ENCODE results near the gene NT5DC1. TPM values are rescaled to one million over a fixed set of nuclear protein-coding genes. Genes with fewer than 3 reads are reported as not detected.

The NT5DC1 gene
- total RNA-seq, 6 experiments from 2014 or later: 24.8 to 35.3 (median 31.9) TPM

DNA sequence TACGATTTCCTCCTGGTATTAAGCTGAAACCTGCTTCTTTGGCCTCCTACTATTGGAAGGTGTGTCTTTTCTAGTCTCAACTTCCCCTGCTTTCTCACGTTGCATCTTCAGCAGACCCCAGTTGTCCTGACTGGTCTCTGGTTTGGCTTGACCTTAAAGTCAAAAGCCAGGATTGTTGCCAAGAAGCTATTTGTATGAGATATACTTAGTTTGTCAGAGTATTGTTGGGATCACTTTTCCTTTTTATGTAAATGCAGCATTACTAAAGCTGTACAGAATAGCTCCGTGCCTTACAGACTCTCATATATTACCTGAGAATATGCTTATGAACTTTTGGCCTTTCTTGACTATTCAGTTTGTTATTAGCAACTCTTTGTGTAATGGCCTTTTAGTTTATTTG is 92.1 kb downstream of the NT5DC1 start:
- no peak overlapping the region for H3K27ac Mint-ChIP-seq
- H3K27me3 Mint-ChIP-seq (ENCODE audit: insufficient read depth): peaks cover 3% of the 10 kb centered on the region; the same call in 1 of the 2 replicates
- H3K4me3 Mint-ChIP-seq: no peak overlapping the region
- TF ChIP-seq, protein P1, sequence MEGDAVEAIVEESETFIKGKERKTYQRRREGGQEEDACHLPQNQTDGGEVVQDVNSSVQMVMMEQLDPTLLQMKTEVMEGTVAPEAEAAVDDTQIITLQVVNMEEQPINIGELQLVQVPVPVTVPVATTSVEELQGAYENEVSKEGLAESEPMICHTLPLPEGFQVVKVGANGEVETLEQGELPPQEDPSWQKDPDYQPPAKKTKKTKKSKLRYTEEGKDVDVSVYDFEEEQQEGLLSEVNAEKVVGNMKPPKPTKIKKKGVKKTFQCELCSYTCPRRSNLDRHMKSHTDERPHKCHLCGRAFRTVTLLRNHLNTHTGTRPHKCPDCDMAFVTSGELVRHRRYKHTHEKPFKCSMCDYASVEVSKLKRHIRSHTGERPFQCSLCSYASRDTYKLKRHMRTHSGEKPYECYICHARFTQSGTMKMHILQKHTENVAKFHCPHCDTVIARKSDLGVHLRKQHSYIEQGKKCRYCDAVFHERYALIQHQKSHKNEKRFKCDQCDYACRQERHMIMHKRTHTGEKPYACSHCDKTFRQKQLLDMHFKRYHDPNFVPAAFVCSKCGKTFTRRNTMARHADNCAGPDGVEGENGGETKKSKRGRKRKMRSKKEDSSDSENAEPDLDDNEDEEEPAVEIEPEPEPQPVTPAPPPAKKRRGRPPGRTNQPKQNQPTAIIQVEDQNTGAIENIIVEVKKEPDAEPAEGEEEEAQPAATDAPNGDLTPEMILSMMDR (IDR thresholded peaks at IDR 0.05): no peak
- peaks cover 37% of the 10 kb centered on the region for H3K4me1 Mint-ChIP-seq (ENCODE audit: low read depth)
- H3K9me3 Mint-ChIP-seq: no peaks in the 10 kb centered on the region
- DNase-seq: no peak
- no peaks in the 10 kb centered on the region for H3K36me3 Mint-ChIP-seq (ENCODE audit: low read depth)

DNA sequence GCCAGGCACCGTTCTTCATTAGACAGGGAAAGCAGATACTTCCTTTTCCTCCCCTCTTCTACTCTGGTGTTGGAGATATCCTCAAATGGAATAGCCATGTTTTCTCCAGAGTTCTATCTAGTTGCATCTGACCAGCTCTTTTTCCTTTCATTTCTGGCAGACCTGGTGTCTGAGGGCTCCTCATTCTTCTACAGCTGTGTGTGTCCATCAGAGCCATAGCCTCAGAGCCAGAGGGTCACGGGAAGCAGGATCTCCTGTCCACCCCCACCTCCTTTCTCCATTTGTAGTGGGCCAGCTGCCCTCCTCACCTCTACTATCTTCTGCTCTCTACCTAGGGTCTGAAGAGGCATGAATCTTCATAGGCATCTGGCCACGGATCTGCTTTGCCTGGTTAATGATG is 96.2 kb downstream of the NT5DC1 start:
- Mint-ChIP-seq H3K4me3 (no peak overlapping the region), H3K27ac (no peak overlapping the region), H3K36me3 (ENCODE audit: low read depth) (no peaks in the 10 kb centered on the region), H3K27me3 (ENCODE audit: insufficient read depth) (peaks cover 3% of the 10 kb centered on the region; the same call in 1 of the 2 replicates), H3K4me1 (ENCODE audit: low read depth) (peaks cover 25% of the 10 kb centered on the region), H3K9me3 (no peaks in the 10 kb centered on the region)
- TF ChIP-seq, protein P1 (IDR thresholded peaks at IDR 0.05): no peak
- no peak for DNase-seq

DNA sequence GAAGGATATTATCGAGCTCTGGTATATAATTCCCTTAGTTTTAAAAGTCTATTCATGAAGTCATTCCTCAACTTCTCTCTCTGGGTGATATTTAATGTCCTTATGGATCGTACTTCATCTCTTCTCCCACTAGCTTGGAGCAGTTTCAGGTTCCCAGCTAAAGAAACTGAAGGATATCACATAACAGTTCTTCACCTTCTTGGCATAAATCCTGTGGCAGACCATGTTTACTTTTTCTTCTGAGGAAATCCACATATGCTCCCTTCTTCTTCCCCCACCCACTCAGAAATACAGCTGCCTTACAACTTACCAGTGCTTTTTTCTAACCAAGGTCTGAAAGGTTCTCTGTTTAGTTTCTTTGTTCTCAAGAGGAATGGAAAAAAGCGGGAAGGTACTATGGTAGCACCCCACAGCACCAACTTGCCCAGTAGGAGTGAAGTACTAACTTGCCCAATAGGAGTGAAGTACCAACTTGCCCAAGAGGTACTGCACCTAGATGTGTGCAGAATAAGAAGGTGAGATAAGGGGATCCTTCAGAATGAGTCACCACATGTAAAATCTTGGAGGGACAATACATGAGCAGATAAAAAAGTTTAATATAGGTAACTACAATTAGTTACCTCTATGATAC is 100.1 kb downstream of the NT5DC1 start:
- DNase-seq: no peak
- H3K4me3 Mint-ChIP-seq: no peak overlapping the region
- H3K27me3 Mint-ChIP-seq (ENCODE audit: insufficient read depth): peaks cover 3% of the 10 kb centered on the region
- no peaks in the 10 kb centered on the region for H3K36me3 Mint-ChIP-seq (ENCODE audit: low read depth)
- TF ChIP-seq, protein P1 (IDR thresholded peaks at IDR 0.05): no peak
- no peak overlapping the region for H3K27ac Mint-ChIP-seq
- H3K4me1 Mint-ChIP-seq (ENCODE audit: low read depth): peaks cover 29% of the 10 kb centered on the region
- H3K9me3 Mint-ChIP-seq: no peaks in the 10 kb centered on the region

DNA sequence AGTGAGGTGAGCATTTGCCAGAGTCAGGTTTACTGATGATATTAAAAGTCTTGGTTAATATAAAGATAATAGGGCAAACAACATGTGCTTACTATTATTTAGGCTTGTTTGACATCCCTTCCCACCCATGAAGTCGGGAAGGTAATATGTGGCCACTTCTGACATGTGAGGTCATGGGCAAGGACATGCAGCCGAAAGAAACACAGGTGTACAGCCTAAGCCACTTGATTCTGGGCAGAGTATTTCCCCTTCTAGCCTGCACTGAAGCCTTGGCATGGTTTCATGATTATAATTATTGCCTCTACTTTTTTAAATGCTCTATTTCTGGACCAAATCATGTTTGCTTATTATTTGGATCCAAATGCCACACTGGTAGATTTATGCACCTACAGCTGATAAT is 100.9 kb downstream of the NT5DC1 start:
- Mint-ChIP-seq H3K4me1 (ENCODE audit: low read depth) (peaks cover 32% of the 10 kb centered on the region), H3K4me3 (no peak overlapping the region), H3K36me3 (ENCODE audit: low read depth) (no peaks in the 10 kb centered on the region), H3K27ac (no peak overlapping the region), H3K9me3 (no peaks in the 10 kb centered on the region), H3K27me3 (ENCODE audit: insufficient read depth) (peaks cover 3% of the 10 kb centered on the region)
- no peak for DNase-seq
- TF ChIP-seq, protein P1 (IDR thresholded peaks at IDR 0.05): no peak

DNA sequence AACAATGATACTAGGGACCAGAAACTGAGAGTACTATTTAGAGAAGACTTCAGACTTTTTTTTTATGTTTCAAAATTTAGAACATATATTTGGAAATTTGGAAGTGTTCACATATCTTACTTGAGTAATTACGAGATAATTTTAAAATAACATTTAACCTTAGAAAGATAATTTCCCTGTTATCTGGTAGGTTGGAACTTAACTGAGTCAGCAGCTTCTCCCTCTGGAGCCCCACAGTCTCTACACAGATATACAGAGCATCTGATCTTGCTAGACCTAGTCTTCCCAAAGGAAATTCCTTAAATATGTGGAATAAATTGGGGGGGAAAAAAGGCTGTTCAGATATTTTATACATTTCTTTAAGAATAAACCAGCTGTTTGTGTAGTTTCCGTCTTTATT is 104.6 kb downstream of the NT5DC1 start:
- Mint-ChIP-seq H3K27ac (no peak overlapping the region), H3K27me3 (ENCODE audit: insufficient read depth) (no peaks in the 10 kb centered on the region; the same call in 1 of the 2 replicates), H3K9me3 (no peaks in the 10 kb centered on the region), H3K36me3 (ENCODE audit: low read depth) (no peaks in the 10 kb centered on the region), H3K4me3 (peak overlapping the region; percentile 59), H3K4me1 (ENCODE audit: low read depth) (peaks cover 41% of the 10 kb centered on the region)
- DNase-seq: no peak
- TF ChIP-seq, protein P1 (IDR thresholded peaks at IDR 0.05): no peak
